ENCODE measurements around the gene SHISA6. TPM values are rescaled to one million over a fixed set of nuclear protein-coding genes. Genes with fewer than 3 reads are reported as not detected.

SHISA6 gene
- polyA plus RNA-seq, 1 donor (not counting 4 experiments of a cell fraction or from before 2014, with no cell fraction given) = 2.2 TPM

DNA sequence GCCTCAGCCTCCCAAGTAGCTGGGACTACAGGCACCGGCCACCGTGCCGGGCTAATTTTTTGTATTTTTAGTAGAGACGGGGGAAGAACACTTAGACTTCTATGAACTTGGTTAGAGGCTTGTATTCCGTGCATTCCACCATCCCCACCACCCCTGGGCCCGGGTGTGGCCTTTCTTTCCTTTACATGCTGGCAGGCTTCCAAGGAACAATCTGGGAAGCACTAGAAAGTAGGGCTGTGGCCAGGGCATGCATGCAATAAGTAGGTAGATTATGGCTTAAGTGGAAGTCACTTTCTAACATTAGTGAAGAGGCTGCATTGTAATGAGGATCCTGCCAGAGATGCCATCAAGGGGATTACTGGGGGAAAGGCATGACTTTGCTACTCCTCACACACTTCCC is 171.6 kb downstream of the SHISA6 start:
- H3K79me2 ChIP-seq (ENCODE audit: control insufficient read depth, insufficient read depth, low read length) = no peaks in the 10 kb centered on the region
- H3K27me3 ChIP-seq (ENCODE audit: control insufficient read depth, extremely low read depth, insufficient read depth, low read length) = no peaks in the 10 kb centered on the region
- DNase-seq (ENCODE audit: low read depth, low spot score) (no peak), FAIRE-seq (no peak)
- no peaks in the 10 kb centered on the region for H3K4me1 ChIP-seq (ENCODE audit: control insufficient read depth, extremely low read depth, insufficient read depth, low read length)
- H2AFZ ChIP-seq (ENCODE audit: control insufficient read depth, low read length) = no peak overlapping the region
- no peak overlapping the region for H3K27ac ChIP-seq (ENCODE audit: control insufficient read depth, insufficient read depth, low read length)
- no peaks in the 10 kb centered on the region for H3K36me3 ChIP-seq (ENCODE audit: control insufficient read depth in 2 of 2, extremely low read depth in 1 of 2, insufficient read depth in 2 of 2, low read length in 2 of 2)
- no peaks in the 10 kb centered on the region for H3K9me3 ChIP-seq (ENCODE audit: control insufficient read depth, low read depth, low read length)
- no peak overlapping the region for H3K4me3 ChIP-seq (ENCODE audit: control insufficient read depth in 2 of 3, extremely low read depth in 1 of 3, insufficient read depth in 2 of 3, low read depth in 1 of 3, low read length in 3 of 3)
- H3K4me2 ChIP-seq (ENCODE audit: control insufficient read depth, extremely low read depth, insufficient read depth, low read depth, low read length) = no peak overlapping the region
- H3K9me1 ChIP-seq (ENCODE audit: control insufficient read depth, extremely low read depth, insufficient read depth, low read length) = no peaks in the 10 kb centered on the region
- dilution Hi-C loops (cut with MboI; ENCODE audit: extremely low pct_ligation_motif_present, low sequenced_read_pairs) = no loop called here
- no peak overlapping the region for H3K9ac ChIP-seq (ENCODE audit: control insufficient read depth, extremely low read depth, insufficient read depth, low read length)
- TF ChIP-seq EZH2 (IDR thresholded peaks at IDR 0.05; ENCODE audit: low read length) (no peak), CTCF (optimal IDR thresholded peaks at IDR 0.05 in 1 of 3, IDR thresholded peaks at IDR 0.05 in 1 of 3, conservative IDR thresholded peaks at IDR 0.05 in 1 of 3; ENCODE audit: extremely low read depth in 1 of 3, insufficient read depth in 2 of 3, low read length in 3 of 3) (no peak)
- H4K20me1 ChIP-seq (ENCODE audit: control insufficient read depth, extremely low read depth, insufficient read depth, low read length) = no peaks in the 10 kb centered on the region

GRCh38 chr17:11418342-11418741 is 177.3 kb downstream of the SHISA6 start:
- DNase-seq (ENCODE audit: low read depth, low spot score) = no peak
- Histone ChIP-seq H3K27ac (ENCODE audit: control insufficient read depth, insufficient read depth, low read length) (no peak overlapping the region), H3K36me3 (ENCODE audit: control insufficient read depth in 2 of 2, extremely low read depth in 1 of 2, insufficient read depth in 2 of 2, low read length in 2 of 2) (no peaks in the 10 kb centered on the region), H4K20me1 (ENCODE audit: control insufficient read depth, extremely low read depth, insufficient read depth, low read length) (no peaks in the 10 kb centered on the region), H2AFZ (ENCODE audit: control insufficient read depth, low read length) (no peak overlapping the region), H3K9ac (ENCODE audit: control insufficient read depth, extremely low read depth, insufficient read depth, low read length) (no peak overlapping the region), H3K9me3 (ENCODE audit: control insufficient read depth, low read depth, low read length) (peaks cover 3% of the 10 kb centered on the region), H3K9me1 (ENCODE audit: control insufficient read depth, extremely low read depth, insufficient read depth, low read length) (no peaks in the 10 kb centered on the region), H3K4me1 (ENCODE audit: control insufficient read depth, extremely low read depth, insufficient read depth, low read length) (no peaks in the 10 kb centered on the region), H3K79me2 (ENCODE audit: control insufficient read depth, insufficient read depth, low read length) (no peaks in the 10 kb centered on the region), H3K4me3 (ENCODE audit: control insufficient read depth in 2 of 3, extremely low read depth in 1 of 3, insufficient read depth in 2 of 3, low read depth in 1 of 3, low read length in 3 of 3) (no peak overlapping the region), H3K27me3 (ENCODE audit: control insufficient read depth, extremely low read depth, insufficient read depth, low read length) (no peaks in the 10 kb centered on the region), H3K4me2 (ENCODE audit: control insufficient read depth, extremely low read depth, insufficient read depth, low read depth, low read length) (no peak overlapping the region)
- dilution Hi-C loops (cut with MboI; ENCODE audit: extremely low pct_ligation_motif_present, low sequenced_read_pairs) = no loop called here
- TF ChIP-seq CTCF (optimal IDR thresholded peaks at IDR 0.05 in 1 of 3, IDR thresholded peaks at IDR 0.05 in 1 of 3, conservative IDR thresholded peaks at IDR 0.05 in 1 of 3; ENCODE audit: extremely low read depth in 1 of 3, insufficient read depth in 2 of 3, low read length in 3 of 3) = no peak
- TF ChIP-seq EZH2 (IDR thresholded peaks at IDR 0.05; ENCODE audit: low read length) = no peak
- FAIRE-seq = no peak
